ENCODE results near the gene EPS8L1. TPM values are rescaled to one million over a fixed set of nuclear protein-coding genes. Genes with fewer than 3 reads are reported as not detected.
A peak's percentile ranks its signal among the peaks of the same experiment; 100 is the strongest.

The EPS8L1 gene
- total and polyA plus RNA-seq, 4 donors: 3.0 to 17.9 (median 8.5) TPM

DNA sequence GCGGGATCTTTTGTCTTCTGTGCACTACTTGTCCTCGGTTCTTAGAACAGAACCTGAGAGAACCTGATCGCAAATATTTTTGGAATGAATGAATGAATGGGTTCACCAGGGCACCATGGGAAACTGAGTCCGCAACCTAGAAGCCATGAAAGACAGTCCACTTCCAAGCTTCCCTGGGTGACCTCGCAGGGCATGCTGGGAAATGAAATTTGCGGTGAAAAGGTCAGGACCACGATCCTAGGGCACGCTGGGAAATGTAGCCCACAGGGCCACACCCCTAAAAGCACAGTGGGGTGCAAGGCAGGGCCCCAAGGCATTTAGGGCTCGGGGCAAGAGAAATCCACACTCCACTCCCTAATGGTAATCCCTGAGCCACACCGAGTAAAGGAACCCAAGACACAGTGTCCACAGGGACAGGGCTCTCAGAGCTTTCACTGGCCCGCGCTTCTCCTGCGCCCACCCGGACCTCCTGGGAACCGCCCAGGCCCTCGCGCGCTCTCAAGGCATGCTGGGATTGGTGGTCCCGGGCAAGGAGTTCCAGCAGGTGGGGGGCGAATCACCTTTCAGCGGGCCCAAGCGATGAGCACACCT is 42.8 kb downstream of the EPS8L1 start:
- Histone ChIP-seq H3K9me3 (ENCODE audit: control insufficient read depth, insufficient read depth, low read length) (no peaks in the 10 kb centered on the region), H3K27ac (ENCODE audit: low read depth, low read length) (peak overlapping the region; percentile 84), H3K4me1 (ENCODE audit: control insufficient read depth, insufficient read depth, low read length) (peaks cover 47% of the 10 kb centered on the region), H3K36me3 (ENCODE audit: control insufficient read depth, insufficient read depth, low read length) (peaks cover 17% of the 10 kb centered on the region), H3K4me3 (ENCODE audit: low read depth, low read length) (peak overlapping the region; percentile 68), H3K27me3 (ENCODE audit: control insufficient read depth, insufficient read depth, low read length) (no peaks in the 10 kb centered on the region)
- peak; percentile 65 to 97 (median 74) for DNase-seq (ENCODE audit: low read depth in 4 of 6, low spot score in 6 of 6)
- 3% methylated on average over 22 of the region's 22 CpGs for WGBS (ENCODE audit: insufficient coverage)

DNA sequence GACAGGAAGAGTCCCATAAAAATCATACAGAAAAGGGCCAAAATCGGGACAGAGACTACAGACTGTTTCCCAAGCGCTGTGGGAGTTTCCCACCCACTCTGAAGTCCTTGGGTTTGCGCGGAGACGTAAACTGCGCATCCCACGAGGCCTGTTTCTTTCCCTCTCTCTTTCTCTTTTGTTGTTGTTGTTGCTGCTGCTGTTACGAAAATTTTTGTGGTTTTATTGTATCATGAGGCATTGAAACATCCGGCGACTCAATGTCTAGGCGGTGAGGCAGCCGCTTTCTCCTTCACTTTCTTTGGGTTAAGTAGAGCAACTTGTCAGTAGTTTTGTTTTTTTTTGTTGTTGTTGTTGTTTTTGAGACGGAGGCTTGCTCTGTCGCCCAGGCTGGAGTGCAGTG is 43.4 kb downstream of the EPS8L1 start:
- peak overlapping the region; percentile 68 for H3K4me3 ChIP-seq (ENCODE audit: low read depth, low read length)
- DNase-seq (ENCODE audit: low read depth in 4 of 6, low spot score in 6 of 6): no peak
- H3K36me3 ChIP-seq (ENCODE audit: control insufficient read depth, insufficient read depth, low read length): peaks cover 11% of the 10 kb centered on the region
- H3K27me3 ChIP-seq (ENCODE audit: control insufficient read depth, insufficient read depth, low read length): no peaks in the 10 kb centered on the region
- no peak overlapping the region for H3K27ac ChIP-seq (ENCODE audit: low read depth, low read length)
- WGBS (ENCODE audit: insufficient coverage): 74% methylated on average over 11 of the region's 14 CpGs
- H3K4me1 ChIP-seq (ENCODE audit: control insufficient read depth, insufficient read depth, low read length): peaks cover 41% of the 10 kb centered on the region
- H3K9me3 ChIP-seq (ENCODE audit: control insufficient read depth, insufficient read depth, low read length): no peaks in the 10 kb centered on the region

DNA sequence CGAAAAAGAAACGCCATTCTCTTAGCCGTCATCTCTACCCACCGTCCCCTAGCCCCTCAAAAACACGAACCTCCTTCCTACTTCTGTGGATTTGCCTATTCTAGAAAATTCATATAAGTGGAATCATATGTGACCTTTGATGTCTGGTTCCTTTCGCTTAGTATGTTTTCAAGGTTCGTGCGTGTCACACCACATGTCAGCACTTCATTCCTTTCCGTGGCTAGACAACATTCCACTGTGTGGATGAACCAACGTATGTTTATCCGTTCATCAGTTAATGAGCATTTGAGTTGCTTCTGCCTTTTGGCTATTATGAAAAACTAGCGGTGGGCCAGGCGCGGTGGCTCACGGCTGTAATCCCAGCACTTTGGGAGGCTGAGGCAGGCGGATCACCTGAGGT is 55.8 kb downstream of the EPS8L1 start:
- DNase-seq (ENCODE audit: low read depth in 4 of 6, low spot score in 6 of 6): no peak
- H3K27me3 ChIP-seq (ENCODE audit: control insufficient read depth, insufficient read depth, low read length): peaks cover 3% of the 10 kb centered on the region
- no peak overlapping the region for H3K27ac ChIP-seq (ENCODE audit: low read depth, low read length)
- no peaks in the 10 kb centered on the region for H3K36me3 ChIP-seq (ENCODE audit: control insufficient read depth, insufficient read depth, low read length)
- no peak overlapping the region for H3K4me3 ChIP-seq (ENCODE audit: low read depth, low read length)
- H3K9me3 ChIP-seq (ENCODE audit: control insufficient read depth, insufficient read depth, low read length): no peaks in the 10 kb centered on the region
- no peaks in the 10 kb centered on the region for H3K4me1 ChIP-seq (ENCODE audit: control insufficient read depth, insufficient read depth, low read length)
- 93% methylated on average over 11 of the region's 16 CpGs for WGBS (ENCODE audit: insufficient coverage)

- peaks cover 3% of the 10 kb centered on the region for H3K27me3 ChIP-seq (ENCODE audit: control insufficient read depth, insufficient read depth, low read length)
- H3K36me3 ChIP-seq (ENCODE audit: control insufficient read depth, insufficient read depth, low read length): no peaks in the 10 kb centered on the region
- no peak overlapping the region for H3K27ac ChIP-seq (ENCODE audit: low read depth, low read length)
- peak in 1 of 6 donors; percentile 38 for DNase-seq (ENCODE audit: low read depth in 4 of 6, low spot score in 6 of 6)
- H3K4me3 ChIP-seq (ENCODE audit: low read depth, low read length): no peak overlapping the region
- no peaks in the 10 kb centered on the region for H3K4me1 ChIP-seq (ENCODE audit: control insufficient read depth, insufficient read depth, low read length)
- 42% methylated on average over 1 of the region's 14 CpGs for WGBS (ENCODE audit: insufficient coverage)
- H3K9me3 ChIP-seq (ENCODE audit: control insufficient read depth, insufficient read depth, low read length): no peaks in the 10 kb centered on the region
Measured at GRCh38 chr19:55132453-55133129, 56.9 kb downstream of the EPS8L1 start.

DNA sequence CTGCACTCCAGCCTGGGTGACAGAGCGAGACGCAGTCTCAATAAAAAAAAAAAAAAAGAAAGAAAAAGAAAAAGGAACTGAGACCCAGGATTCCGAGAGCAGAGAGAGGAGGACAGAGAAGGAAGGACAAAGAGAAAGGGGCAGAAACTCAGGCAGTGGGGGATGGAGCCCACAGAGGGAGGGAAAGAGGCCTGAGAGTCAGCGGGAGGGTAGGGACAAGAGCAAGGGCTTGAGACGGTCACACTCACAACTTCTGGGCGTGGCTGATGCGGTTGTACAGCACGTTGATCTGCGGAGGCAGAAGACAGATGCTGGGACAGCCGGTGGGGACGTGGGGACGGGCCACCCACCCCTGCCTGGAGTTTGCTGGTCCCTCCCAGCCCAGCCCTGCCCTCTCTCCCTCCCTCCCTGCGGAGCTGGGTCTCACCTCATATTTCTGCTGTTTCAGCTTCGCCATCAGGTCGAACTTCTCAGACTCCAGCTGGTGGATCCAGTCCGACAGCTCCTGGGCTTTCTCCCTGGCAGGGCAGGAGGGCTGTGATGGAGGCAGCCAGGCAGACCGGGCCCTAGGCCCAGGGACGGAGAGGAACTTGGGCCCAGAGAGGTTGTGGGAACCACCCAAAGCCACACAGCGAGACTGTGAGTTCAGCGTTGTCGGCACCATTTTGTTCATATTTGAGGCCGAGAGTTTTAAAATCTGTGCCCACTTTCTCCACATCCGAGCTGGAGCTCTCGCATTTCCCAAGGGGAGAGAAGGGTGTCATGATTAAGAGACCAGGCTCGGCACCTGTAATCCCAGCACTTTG is 58.2 kb downstream of the EPS8L1 start:
- no peaks in the 10 kb centered on the region for H3K36me3 ChIP-seq (ENCODE audit: control insufficient read depth, insufficient read depth, low read length)
- 55% methylated on average over 25 of the region's 25 CpGs for WGBS (ENCODE audit: insufficient coverage)
- no peaks in the 10 kb centered on the region for H3K4me1 ChIP-seq (ENCODE audit: control insufficient read depth, insufficient read depth, low read length)
- H3K9me3 ChIP-seq (ENCODE audit: control insufficient read depth, insufficient read depth, low read length): no peaks in the 10 kb centered on the region
- peaks cover 3% of the 10 kb centered on the region for H3K27me3 ChIP-seq (ENCODE audit: control insufficient read depth, insufficient read depth, low read length)
- H3K27ac ChIP-seq (ENCODE audit: low read depth, low read length): no peak overlapping the region
- no peak overlapping the region for H3K4me3 ChIP-seq (ENCODE audit: low read depth, low read length)
- DNase-seq (ENCODE audit: low read depth in 4 of 6, low spot score in 6 of 6): no peak

DNA sequence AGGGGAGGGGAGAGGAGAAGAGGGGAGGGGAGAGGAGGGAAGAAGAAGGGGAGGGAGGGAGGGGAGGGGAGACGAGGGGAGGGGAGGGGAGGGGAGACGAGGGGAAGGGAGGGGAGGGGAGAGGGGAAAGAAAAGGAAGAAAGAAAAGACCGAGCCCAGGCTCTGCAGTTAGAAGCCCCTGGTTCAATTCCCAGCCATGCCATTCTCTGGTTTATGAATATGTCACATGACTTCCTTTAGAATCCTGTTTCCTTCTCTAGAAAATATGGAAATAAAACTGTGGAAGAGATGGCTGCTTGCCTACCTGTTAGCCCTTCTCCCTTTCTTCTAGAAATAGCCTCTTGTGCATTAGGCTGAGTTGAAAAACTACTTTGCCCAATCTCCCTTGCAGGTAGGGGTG is 59.1 kb downstream of the EPS8L1 start:
- peak in 1 of 6 donors; percentile 19 for DNase-seq (ENCODE audit: low read depth in 4 of 6, low spot score in 6 of 6)
- WGBS (ENCODE audit: insufficient coverage): no CpG with 5 or more reads among the region's 3 CpGs
- H3K4me1 ChIP-seq (ENCODE audit: control insufficient read depth, insufficient read depth, low read length): no peaks in the 10 kb centered on the region
- H3K4me3 ChIP-seq (ENCODE audit: low read depth, low read length): no peak overlapping the region
- no peak overlapping the region for H3K27ac ChIP-seq (ENCODE audit: low read depth, low read length)
- H3K27me3 ChIP-seq (ENCODE audit: control insufficient read depth, insufficient read depth, low read length): peaks cover 3% of the 10 kb centered on the region
- no peaks in the 10 kb centered on the region for H3K9me3 ChIP-seq (ENCODE audit: control insufficient read depth, insufficient read depth, low read length)
- H3K36me3 ChIP-seq (ENCODE audit: control insufficient read depth, insufficient read depth, low read length): no peaks in the 10 kb centered on the region

DNA sequence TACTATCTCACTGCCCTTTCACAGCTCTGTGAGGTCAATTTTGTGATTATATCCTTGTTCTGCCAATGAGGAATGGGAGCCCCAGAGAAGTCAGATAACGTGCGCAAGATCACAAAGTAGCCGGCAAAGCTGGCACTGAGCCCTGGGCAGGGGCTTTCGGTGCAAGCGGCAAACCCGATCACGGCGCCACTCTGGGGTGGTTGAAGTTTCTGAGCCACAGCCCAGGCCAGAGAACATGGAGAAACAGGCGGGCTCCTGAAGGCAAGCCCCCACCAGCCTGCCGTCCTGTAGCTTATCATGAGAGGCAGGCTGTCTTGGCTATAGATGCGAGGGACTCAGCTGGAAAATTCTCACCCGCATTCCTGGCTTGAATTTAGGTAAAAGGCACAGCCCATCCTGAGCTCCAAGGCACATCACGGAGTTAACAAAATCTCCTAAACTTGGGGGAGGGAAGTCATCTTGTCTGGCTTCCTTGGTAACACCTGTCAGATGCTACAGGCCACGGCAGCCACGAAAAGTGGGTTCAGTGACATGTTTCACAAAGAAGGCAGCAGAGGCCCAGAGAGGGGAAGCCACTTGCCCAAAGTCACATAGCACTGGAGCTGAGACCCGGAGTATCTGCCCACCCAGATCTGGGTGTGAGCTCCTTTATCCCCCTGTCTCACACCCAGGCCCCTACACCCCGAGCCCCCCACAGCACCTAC is 60.9 kb downstream of the EPS8L1 start:
- Histone ChIP-seq H3K9me3 (ENCODE audit: control insufficient read depth, insufficient read depth, low read length) (no peaks in the 10 kb centered on the region), H3K4me3 (ENCODE audit: low read depth, low read length) (no peak overlapping the region), H3K27me3 (ENCODE audit: control insufficient read depth, insufficient read depth, low read length) (peaks cover 4% of the 10 kb centered on the region), H3K4me1 (ENCODE audit: control insufficient read depth, insufficient read depth, low read length) (peaks cover 10% of the 10 kb centered on the region), H3K27ac (ENCODE audit: low read depth, low read length) (no peak overlapping the region), H3K36me3 (ENCODE audit: control insufficient read depth, insufficient read depth, low read length) (no peaks in the 10 kb centered on the region)
- DNase-seq (ENCODE audit: low read depth in 4 of 6, low spot score in 6 of 6): no peak
- 81% methylated on average over 15 of the region's 17 CpGs for WGBS (ENCODE audit: insufficient coverage)

Small RNA genes within 50 kb of the gene (small RNA-seq; reads per million reads assigned to genes)
- gene MIR7975 (ENCODE audit: low replicate concordance): not detected

Other genes with a start within 250 kb of the EPS8L1 start
- not detected for gene KIR2DS4, start 243.2 kb upstream of the EPS8L1 start, total RNA-seq
- gene KIR2DS4, start 243.2 kb upstream of the EPS8L1 start, polyA plus RNA-seq (ENCODE audit: insufficient read length in 2 of 2): not detected
- not detected for gene KIR3DL2, start 225.4 kb upstream of the EPS8L1 start, total RNA-seq
- not detected for gene KIR3DL2, start 225.4 kb upstream of the EPS8L1 start, polyA plus RNA-seq (ENCODE audit: insufficient read length in 2 of 2)
- gene FCAR, start 201.6 kb upstream of the EPS8L1 start, total RNA-seq: 1 to 10 TPM in 1 of 2 donors, not detected in 1; 9.1 TPM
- under 1 TPM in 1 of 2 donors, not detected in 1; 0.18 TPM for gene FCAR, start 201.6 kb upstream of the EPS8L1 start, polyA plus RNA-seq (ENCODE audit: insufficient read length in 2 of 2)
- gene NCR1, start 169.7 kb upstream of the EPS8L1 start, total RNA-seq: under 1 TPM in 1 of 2 donors, not detected in 1; 0.17 TPM
- gene NCR1, start 169.7 kb upstream of the EPS8L1 start, polyA plus RNA-seq (ENCODE audit: insufficient read length in 2 of 2): under 1 TPM in 1 of 2 donors, not detected in 1; 0.14 TPM
- not detected for gene NLRP7, start 128.3 kb upstream of the EPS8L1 start, total RNA-seq
- gene NLRP7, start 128.3 kb upstream of the EPS8L1 start, polyA plus RNA-seq (ENCODE audit: insufficient read length in 2 of 2): not detected
- 1 to 10 TPM; 6.3 to 7.2 TPM for gene NLRP2, start 109.5 kb upstream of the EPS8L1 start, total RNA-seq
- 1 to 10 TPM; 3.4 to 9.2 TPM for gene NLRP2, start 109.5 kb upstream of the EPS8L1 start, polyA plus RNA-seq (ENCODE audit: insufficient read length in 2 of 2)
- under 1 TPM; 0.17 to 0.20 TPM for gene GP6, start 37.6 kb upstream of the EPS8L1 start, total RNA-seq
- gene GP6, start 37.6 kb upstream of the EPS8L1 start, polyA plus RNA-seq (ENCODE audit: insufficient read length in 2 of 2): 1 to 10 TPM in 1 of 2 donors, under 1 TPM in 1; 0.52 to 2.0 TPM
- gene RDH13, start 12.7 kb upstream of the EPS8L1 start, total RNA-seq: 10 to 100 TPM; 16.6 to 18.8 TPM
- 10 to 100 TPM; 17.2 to 34.8 TPM for gene RDH13, start 12.7 kb upstream of the EPS8L1 start, polyA plus RNA-seq (ENCODE audit: insufficient read length in 2 of 2)
- gene PPP1R12C, start 41.8 kb downstream of the EPS8L1 start, total RNA-seq: 10 to 100 TPM; 20.4 to 71.1 TPM
- gene PPP1R12C, start 41.8 kb downstream of the EPS8L1 start, polyA plus RNA-seq (ENCODE audit: insufficient read length in 2 of 2): 100 to 1,000 TPM; 108 to 128 TPM
- 10 to 100 TPM in 1 of 2 donors, 1 to 10 TPM in 1; 8.5 to 17.9 TPM for gene TNNT1, start 73.3 kb downstream of the EPS8L1 start, total RNA-seq
- 10 to 100 TPM; 12.2 to 12.8 TPM for gene TNNT1, start 73.3 kb downstream of the EPS8L1 start, polyA plus RNA-seq (ENCODE audit: insufficient read length in 2 of 2)
- 1 to 10 TPM; 3.2 to 3.4 TPM for gene TNNI3, start 81.9 kb downstream of the EPS8L1 start, total RNA-seq
- 1 to 10 TPM; 5.2 to 5.5 TPM for gene TNNI3, start 81.9 kb downstream of the EPS8L1 start, polyA plus RNA-seq (ENCODE audit: insufficient read length in 2 of 2)
- 1 to 10 TPM; 2.2 to 8.4 TPM for gene DNAAF3, start 90.7 kb downstream of the EPS8L1 start, total RNA-seq
- 10 to 100 TPM in 1 of 2 donors, 1 to 10 TPM in 1; 8.3 to 12.7 TPM for gene DNAAF3, start 90.7 kb downstream of the EPS8L1 start, polyA plus RNA-seq (ENCODE audit: insufficient read length in 2 of 2)
- gene SYT5, start 104.4 kb downstream of the EPS8L1 start, total RNA-seq: 10 to 100 TPM; 11.5 to 28.1 TPM
- 100 to 1,000 TPM; 113 to 115 TPM for gene SYT5, start 104.4 kb downstream of the EPS8L1 start, polyA plus RNA-seq (ENCODE audit: insufficient read length in 2 of 2)
- gene PTPRH, start 133.6 kb downstream of the EPS8L1 start, total RNA-seq: 1 to 10 TPM; 2.9 to 4.5 TPM
- gene PTPRH, start 133.6 kb downstream of the EPS8L1 start, polyA plus RNA-seq (ENCODE audit: insufficient read length in 2 of 2): 1 to 10 TPM; 1.4 to 1.8 TPM
- 1 to 10 TPM in 1 of 2 donors, under 1 TPM in 1; 0.59 to 1.9 TPM for gene TMEM86B, start 152.9 kb downstream of the EPS8L1 start, total RNA-seq
- 1 to 10 TPM; 6.6 to 8.0 TPM for gene TMEM86B, start 152.9 kb downstream of the EPS8L1 start, polyA plus RNA-seq (ENCODE audit: insufficient read length in 2 of 2)
- gene PPP6R1, start 183.1 kb downstream of the EPS8L1 start, total RNA-seq: 10 to 100 TPM; 22.6 to 23.9 TPM
- gene PPP6R1, start 183.1 kb downstream of the EPS8L1 start, polyA plus RNA-seq (ENCODE audit: insufficient read length in 2 of 2): 10 to 100 TPM; 58.9 to 66.8 TPM
- gene HSPBP1, start 204.2 kb downstream of the EPS8L1 start, total RNA-seq: 10 to 100 TPM; 19.6 to 24.0 TPM
- 10 to 100 TPM; 68.3 to 71.4 TPM for gene HSPBP1, start 204.2 kb downstream of the EPS8L1 start, polyA plus RNA-seq (ENCODE audit: insufficient read length in 2 of 2)
- 10 to 100 TPM; 46.4 to 51.9 TPM for gene BRSK1, start 208.1 kb downstream of the EPS8L1 start, total RNA-seq
- gene BRSK1, start 208.1 kb downstream of the EPS8L1 start, polyA plus RNA-seq (ENCODE audit: insufficient read length in 2 of 2): 100 to 1,000 TPM; 201 to 206 TPM
- gene TMEM150B, start 249.5 kb downstream of the EPS8L1 start, total RNA-seq: under 1 TPM; 0.66 to 0.89 TPM
- gene TMEM150B, start 249.5 kb downstream of the EPS8L1 start, polyA plus RNA-seq (ENCODE audit: insufficient read length in 2 of 2): under 1 TPM; 0.52 to 0.77 TPM

Measured in spinal cord (tissue), 10 donors.